AG10803 (cell line): Measurements from ENCODE around the gene ATG7.
A peak's percentile ranks its signal among the peaks of the same experiment; 100 is the strongest.

Source experiments
- DNase-seq: peaks from one replicate; pipeline ENCODE4 v3.0.0; 2010; ENCODE audit warnings: low read depth
- H3K4me3 ChIP-seq: 2 replicates; pipeline ENCODE4 v1.5.1; 2011; ENCODE audit warnings: mild to moderate bottlenecking, low read length, control low read depth
- CTCF ChIP-seq: conservative IDR thresholded peaks from 2 replicates; pipeline ENCODE4 v1.5.1; 2011; ENCODE audit warnings: mild to moderate bottlenecking, low read length, control low read depth, inconsistent platforms

The ATG7 gene

GRCh38 chr3:11583638-11584046 lies 311.4 kb downstream of the ATG7 start:
- DNase-seq: no peak
- no peak for TF ChIP-seq CTCF
- H3K4me3 ChIP-seq: no peak overlapping the region

GRCh38 chr3:11584570-11584969 lies 312.4 kb downstream of the ATG7 start:
- no peak for DNase-seq
- TF ChIP-seq CTCF: no peak
- no peak overlapping the region for H3K4me3 ChIP-seq

GRCh38 chr3:11587766-11588165 lies 315.6 kb downstream of the ATG7 start:
- DNase-seq: no peak
- no peak for TF ChIP-seq CTCF
- no peak overlapping the region for H3K4me3 ChIP-seq

GRCh38 chr3:11588338-11588737 lies 316.1 kb downstream of the ATG7 start:
- TF ChIP-seq CTCF: no peak
- H3K4me3 ChIP-seq: no peak overlapping the region
- no peak for DNase-seq

- no peak for TF ChIP-seq CTCF
- DNase-seq: no peak
Measured at GRCh38 chr3:11588755-11589154, 316.6 kb downstream of the ATG7 start.

GRCh38 chr3:11589706-11590105 lies 317.5 kb downstream of the ATG7 start:
- DNase-seq: no peak
- TF ChIP-seq CTCF: no peak

More at GRCh38 chr3:11588755-11589154, 316.6 kb downstream of the ATG7 start:
- no peak overlapping the region for H3K4me3 ChIP-seq

GRCh38 chr3:11591002-11591355 lies 318.8 kb downstream of the ATG7 start:
- no peak overlapping the region for H3K4me3 ChIP-seq
- peak; percentile 66 for DNase-seq
- no peak for TF ChIP-seq CTCF

More at GRCh38 chr3:11589706-11590105, 317.5 kb downstream of the ATG7 start:
- no peak overlapping the region for H3K4me3 ChIP-seq
